Spleen (tissue), 11 donors: ENCODE measurements around the gene BCAR3. TPM values are rescaled to one million over a fixed set of nuclear protein-coding genes. Genes with fewer than 3 reads are reported as not detected.

Experiments used
- DNase-seq: peaks from one replicate; pipeline ENCODE4 v3.0.0-alpha.2; 2020
- H3K27ac ChIP-seq, 8 donors: fragments of 200-600 bp; sonication (generic) in 7 of 8; 1 replicate in 4 of 8; 2 replicates in 4 of 8; pipeline versions ENCODE4 v1.5.0 to v1.8.0; 2016 to 2021; ENCODE audit warnings: inconsistent platforms in 4 of 8, mild to moderate bottlenecking in 4 of 8, moderate library complexity in 1 of 8
- H3K27me3 ChIP-seq, 7 donors: fragments of 200-600 bp; sonication (generic) in 6 of 7; replicated peaks in 1 of 7; 1 replicate in 4 of 7; 2 replicates in 3 of 7; pipeline versions ENCODE4 v1.5.0 to v1.8.0; 2016 to 2021; ENCODE audit warnings: inconsistent platforms in 3 of 7, mild to moderate bottlenecking in 1 of 7
- H3K36me3 ChIP-seq, 6 donors: fragments of 200-600 bp; sonication (generic) in 5 of 6; 1 replicate in 4 of 6; 2 replicates in 2 of 6; pipeline versions ENCODE4 v1.5.0 to v1.8.0; 2016 to 2021; ENCODE audit warnings: inconsistent platforms in 2 of 6
- H3K4me1 ChIP-seq, 6 donors: fragments of 200-600 bp; sonication (generic) in 5 of 6; 1 replicate in 3 of 6; 2 replicates in 3 of 6; pipeline versions ENCODE4 v1.5.0 to v1.8.0; 2016 to 2021; ENCODE audit warnings: inconsistent platforms in 3 of 6
- H3K4me3 ChIP-seq, 8 donors: fragments of 200-600 bp; sonication (generic) in 7 of 8; 1 replicate in 4 of 8; 2 replicates in 4 of 8; pipeline versions ENCODE4 v1.5.0 to v1.8.0; 2016 to 2021; ENCODE audit warnings: inconsistent platforms in 4 of 8, mild to moderate bottlenecking in 4 of 8, moderate library complexity in 2 of 8
- H3K9me3 ChIP-seq, 8 donors: fragments of 200-600 bp; sonication (generic) in 7 of 8; 1 replicate in 4 of 8; 2 replicates in 4 of 8; pipeline versions ENCODE4 v1.5.0 to v1.8.0; 2016 to 2021; ENCODE audit warnings: inconsistent platforms in 4 of 8
- CTCF ChIP-seq, 11 experiments: fragments of 200-600 bp in 7 of 11; fragments of 450-650 bp in 4 of 11; sonication (generic) in 4 of 11; IDR thresholded peaks in 8 of 11; conservative IDR thresholded peaks in 3 of 11; 1 replicate in 7 of 11; 2 replicates in 4 of 11; pipeline versions ENCODE4 v1.4.0 to v1.8.0; 2016 to 2021; ENCODE audit warnings: antibody characterized with exemption in 11 of 11, inconsistent platforms in 4 of 11, mild to moderate bottlenecking in 1 of 11
- POLR2A ChIP-seq, 3 donors: fragments of 450-650 bp; IDR thresholded peaks; one replicate each; pipeline ENCODE4 v1.5.1; 2017; ENCODE audit warnings: antibody characterized with exemption in 3 of 3, mild to moderate bottlenecking in 1 of 3
- POLR2AphosphoS5 ChIP-seq, 3 donors: sonication (generic); formaldehyde crosslinking; IDR thresholded peaks; one replicate each; pipeline ENCODE4 v1.5.1; 2017; ENCODE audit warnings: antibody characterized with exemption in 3 of 3
- WGBS, 5 donors: extraction: QIAGEN DNeasy Blood & Tissue Kit in 3 of 5; methylation state at CpG; one replicate each; pipeline versions ENCODE4 v1.1.5 to v1.1.7; 2013 to 2018; 5-methylcytosine and 5-hydroxymethylcytosine counted together
- intact Hi-C: fragments of 100-400 bp; cut with DNase I; formaldehyde crosslinking; loops from one replicate; pipeline ENCODE4 v1.15.0; 2023; ENCODE audit warnings: low total_unique reads
- polyA plus RNA-seq, 3 donors: library from polyadenylated mRNA; stranded (reverse); fragments of 200-250 nt; gene quantifications; one replicate each; pipeline ENCODE4 v1.2.1, GENCODE V29; 2013
- total RNA-seq, 7 donors: library from RNA; depleted of rRNA in 3 of 7; stranded (reverse); fragments of >200 nt in 3 of 7; fragmentation: NEBNext Ultra II Directional in 4 of 7; extraction: Animal tissue kit (Norgen Biotek cat#: 25700) in 4 of 7; gene quantifications; one replicate each; pipeline versions ENCODE4 v1.1.0 to v1.2.1, GENCODE V29; 2016 to 2021
- donor health status: healthy with polysubstance abuse.
- donor health status: DM: no; HTN: no; CAD: no; lungs with moderate emphysema.
- donor health status: DM: no; HTN: no; CAD: no.
- donor health status: Bipolar disorder and iron deficiency.
- donor health status: healthy.
- donor health status: DM: no; HTN: no; CAD: no.
- donor health status: DM: yes; HTN: yes; CAD: no.

The BCAR3 gene
- total and polyA plus RNA-seq, 10 donors: 3.5 to 18.0 (median 11.8) TPM

- Histone ChIP-seq H3K4me3 (no peak overlapping the region), H3K36me3 (peaks cover 0 to 89% (median 20%) of the 10 kb centered on the region in 6 donors), H3K4me1 (no peaks in the 10 kb centered on the region), H3K27me3 (no peaks in the 10 kb centered on the region), H3K9me3 (no peaks in the 10 kb centered on the region), H3K27ac (no peak overlapping the region)
- TF ChIP-seq POLR2AphosphoS5 (IDR thresholded peaks at IDR 0.05): no peak
- TF ChIP-seq CTCF (IDR thresholded peaks at IDR 0.05 in 8 of 11, conservative IDR thresholded peaks at IDR 0.05 in 3 of 11): no peak
- TF ChIP-seq POLR2A (IDR thresholded peaks at IDR 0.05): no peak
- 92 to 99% (median 94%) methylated on average over 6 of the region's 6 CpGs for WGBS, 5 donors
- intact Hi-C loops: no loop called here
- no peak for DNase-seq
Measured at GRCh38 chr1:93578433-93578830, 103.2 kb downstream of the BCAR3 start.

DNA sequence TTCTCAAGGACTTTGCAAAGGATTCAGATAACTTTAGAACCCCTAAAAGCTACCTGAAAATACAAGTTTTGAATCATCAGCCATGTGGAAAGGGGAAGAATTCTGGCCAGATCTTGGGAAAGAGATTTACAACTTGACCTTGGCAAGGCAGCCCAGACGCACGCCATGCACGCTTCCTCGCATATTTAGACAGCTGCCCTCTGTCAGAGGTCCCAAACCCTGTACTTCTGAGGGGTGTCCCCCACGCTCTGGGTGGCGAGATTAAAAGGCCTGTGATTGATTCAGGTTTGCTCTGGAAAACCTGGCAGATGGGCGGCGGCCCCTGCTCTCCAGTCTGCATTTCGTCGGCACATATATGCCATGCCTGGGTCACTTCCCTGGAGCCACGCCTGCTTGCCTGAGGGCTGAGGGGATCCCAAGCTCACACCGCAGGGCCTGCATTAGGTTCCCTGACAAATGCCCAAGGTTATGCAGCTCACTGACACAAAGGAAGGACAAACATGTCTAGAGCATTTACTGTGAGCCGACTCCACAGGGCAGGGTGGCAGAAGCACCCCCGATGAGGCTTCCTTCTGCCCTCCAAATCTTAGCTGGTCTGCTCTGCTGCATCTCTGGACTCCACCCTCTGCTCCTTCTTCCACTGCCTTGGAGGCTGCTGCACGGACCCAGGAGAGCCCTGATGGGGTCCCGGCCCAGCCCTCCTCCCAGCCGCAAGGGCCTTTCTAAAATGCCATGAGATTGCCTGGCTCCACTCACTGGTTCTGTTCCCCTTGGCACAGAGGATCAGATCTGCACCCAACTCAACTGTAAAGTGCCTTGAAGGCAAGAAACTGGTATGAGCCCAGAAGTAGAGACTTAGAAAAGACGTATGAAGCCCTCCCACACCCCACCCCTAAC is 103.9 kb downstream of the BCAR3 start:
- H3K9me3 ChIP-seq: no peaks in the 10 kb centered on the region
- no peaks in the 10 kb centered on the region for H3K4me1 ChIP-seq
- no peak overlapping the region for H3K27ac ChIP-seq
- no peak overlapping the region for H3K4me3 ChIP-seq
- no peak for TF ChIP-seq POLR2AphosphoS5 (IDR thresholded peaks at IDR 0.05)
- no peak for TF ChIP-seq POLR2A (IDR thresholded peaks at IDR 0.05)
- TF ChIP-seq CTCF (IDR thresholded peaks at IDR 0.05 in 8 of 11, conservative IDR thresholded peaks at IDR 0.05 in 3 of 11): no peak
- peaks cover 0 to 85% (median 17%) of the 10 kb centered on the region in 6 donors for H3K36me3 ChIP-seq
- no peak for DNase-seq
- 83 to 93% (median 87%) methylated on average over 18 of the region's 18 CpGs for WGBS, 5 donors
- intact Hi-C loops: no loop called here
- no peaks in the 10 kb centered on the region for H3K27me3 ChIP-seq

DNA sequence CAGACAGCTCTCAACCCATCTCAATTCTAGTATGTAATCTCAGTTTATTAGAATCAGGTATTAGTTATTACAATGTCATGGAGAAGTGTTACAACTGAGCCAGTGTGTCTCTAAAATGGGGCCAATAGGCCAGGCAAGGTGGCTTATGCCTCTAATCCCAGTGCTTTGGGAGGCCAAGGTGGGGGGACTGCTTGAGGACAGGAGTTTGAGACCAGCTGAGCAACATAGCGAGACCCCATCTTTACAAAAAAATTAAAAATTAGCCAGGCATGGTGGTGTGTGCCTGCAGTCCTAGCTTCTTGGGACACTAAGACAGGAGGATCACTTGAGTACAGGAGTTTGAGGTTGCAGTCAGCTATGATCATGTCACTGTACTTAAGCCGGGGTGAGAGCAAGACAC is 104.9 kb downstream of the BCAR3 start:
- no peak for DNase-seq
- TF ChIP-seq CTCF (IDR thresholded peaks at IDR 0.05 in 8 of 11, conservative IDR thresholded peaks at IDR 0.05 in 3 of 11) (no peak), POLR2A (IDR thresholded peaks at IDR 0.05) (no peak), POLR2AphosphoS5 (IDR thresholded peaks at IDR 0.05) (no peak)
- Histone ChIP-seq H3K27me3 (no peaks in the 10 kb centered on the region), H3K4me3 (no peak overlapping the region), H3K9me3 (no peaks in the 10 kb centered on the region), H3K27ac (no peak overlapping the region), H3K4me1 (no peaks in the 10 kb centered on the region), H3K36me3 (peaks cover 0 to 85% (median 11%) of the 10 kb centered on the region in 6 donors)
- intact Hi-C loops: no loop called here
- WGBS, 5 donors: 89 to 100% (median 94%) methylated on average over 2 of the region's 2 CpGs

- no peak for TF ChIP-seq POLR2A (IDR thresholded peaks at IDR 0.05)
- no peak for TF ChIP-seq CTCF (IDR thresholded peaks at IDR 0.05 in 8 of 11, conservative IDR thresholded peaks at IDR 0.05 in 3 of 11)
- no peak for TF ChIP-seq POLR2AphosphoS5 (IDR thresholded peaks at IDR 0.05)
- H3K27me3 ChIP-seq: no peaks in the 10 kb centered on the region
- H3K36me3 ChIP-seq: peaks cover 0 to 85% (median 12%) of the 10 kb centered on the region in 6 donors
- 77 to 87% (median 82%) methylated on average over 9 of the region's 9 CpGs for WGBS, 5 donors
- H3K4me1 ChIP-seq: no peaks in the 10 kb centered on the region
- H3K4me3 ChIP-seq: no peak overlapping the region
- intact Hi-C loops: no loop called here
- H3K27ac ChIP-seq: no peak overlapping the region
- no peaks in the 10 kb centered on the region for H3K9me3 ChIP-seq
- no peak for DNase-seq
Measured at GRCh38 chr1:93576346-93576745, 105.3 kb downstream of the BCAR3 start.
